Measurements from ENCODE around the gene FRMD4A.
A peak's percentile ranks its signal among the peaks of the same experiment; 100 is the strongest.
"Not testable (repeated sequence)": the region's sequence is repeated elsewhere in the genome, so short reads cannot be mapped to it uniquely, and the experiment has no call there.

FRMD4A gene

GRCh38 chr10:13865758-13866491 lies 464.8 kb downstream of the FRMD4A start:
- no peak for DNase-seq

- DNase-seq: not testable (repeated sequence)
Measured at GRCh38 chr10:13865220-13865619, 465.5 kb downstream of the FRMD4A start.

- peak; percentile 44 for DNase-seq
Measured at GRCh38 chr10:13862546-13863233, 468.0 kb downstream of the FRMD4A start.

- DNase-seq: no peak
Measured at GRCh38 chr10:13860886-13861285, 469.8 kb downstream of the FRMD4A start.

- DNase-seq: no peak
Measured at GRCh38 chr10:13859979-13860654, 470.6 kb downstream of the FRMD4A start.

GRCh38 chr10:13858709-13859108 lies 472.0 kb downstream of the FRMD4A start:
- no peak for DNase-seq

- DNase-seq: no peak
Measured at GRCh38 chr10:13857451-13857850, 473.3 kb downstream of the FRMD4A start.

GRCh38 chr10:13853854-13854253 lies 476.9 kb downstream of the FRMD4A start:
- no peak for DNase-seq

GRCh38 chr10:13852872-13853271 lies 477.9 kb downstream of the FRMD4A start:
- peak; percentile 12 for DNase-seq

GRCh38 chr10:13851906-13852305 lies 478.8 kb downstream of the FRMD4A start:
- no peak for DNase-seq

GRCh38 chr10:13848520-13849445 lies 481.9 kb downstream of the FRMD4A start:
- no peak for DNase-seq

- DNase-seq: no peak
Measured at GRCh38 chr10:13847201-13847631, 483.5 kb downstream of the FRMD4A start.

GRCh38 chr10:13845897-13846296 lies 484.8 kb downstream of the FRMD4A start:
- no peak for DNase-seq

GRCh38 chr10:13844651-13845050 lies 486.1 kb downstream of the FRMD4A start:
- no peak for DNase-seq

GRCh38 chr10:13842117-13842516 lies 488.6 kb downstream of the FRMD4A start:
- no peak for DNase-seq

- no peak for DNase-seq
Measured at GRCh38 chr10:13840036-13840435, 490.7 kb downstream of the FRMD4A start.

- DNase-seq: no peak
Measured at GRCh38 chr10:13839430-13839990, 491.2 kb downstream of the FRMD4A start.

- DNase-seq: no peak
Measured at GRCh38 chr10:13839030-13839429, 491.7 kb downstream of the FRMD4A start.

- no peak for DNase-seq
Measured at GRCh38 chr10:13837966-13838365, 492.8 kb downstream of the FRMD4A start.

- DNase-seq: peak; percentile 30
Measured at GRCh38 chr10:13834581-13835286, 496.0 kb downstream of the FRMD4A start.

- DNase-seq: peak; percentile 19
Measured at GRCh38 chr10:13831711-13832141, 499.0 kb downstream of the FRMD4A start.

- DNase-seq: no peak
Measured at GRCh38 chr10:13830385-13830784, 500.3 kb downstream of the FRMD4A start.

Measured in midbrain (tissue), 1 donor.